ENCODE results near the gene SEMA6A.
A peak's percentile ranks its signal among the peaks of the same experiment; 100 is the strongest.
"Not testable (repeated sequence)": the region's sequence is repeated elsewhere in the genome, so short reads cannot be mapped to it uniquely, and the experiment has no call there.

Gene SEMA6A

GRCh38 chr5:116528519-116529234, 45.9 kb downstream of the SEMA6A start:
- no peaks in the 10 kb centered on the region for H3K36me3 ChIP-seq
- H3K27ac ChIP-seq: peak overlapping the region; percentile 60
- peak; percentile 70 for DNase-seq
- H3K27me3 ChIP-seq (ENCODE audit: insufficient read depth, low read depth, severe bottlenecking): no peaks in the 10 kb centered on the region
- peak overlapping the region; percentile 34 for H3K4me3 ChIP-seq (ENCODE audit: low read depth, low read length)
- TF ChIP-seq, protein P1, sequence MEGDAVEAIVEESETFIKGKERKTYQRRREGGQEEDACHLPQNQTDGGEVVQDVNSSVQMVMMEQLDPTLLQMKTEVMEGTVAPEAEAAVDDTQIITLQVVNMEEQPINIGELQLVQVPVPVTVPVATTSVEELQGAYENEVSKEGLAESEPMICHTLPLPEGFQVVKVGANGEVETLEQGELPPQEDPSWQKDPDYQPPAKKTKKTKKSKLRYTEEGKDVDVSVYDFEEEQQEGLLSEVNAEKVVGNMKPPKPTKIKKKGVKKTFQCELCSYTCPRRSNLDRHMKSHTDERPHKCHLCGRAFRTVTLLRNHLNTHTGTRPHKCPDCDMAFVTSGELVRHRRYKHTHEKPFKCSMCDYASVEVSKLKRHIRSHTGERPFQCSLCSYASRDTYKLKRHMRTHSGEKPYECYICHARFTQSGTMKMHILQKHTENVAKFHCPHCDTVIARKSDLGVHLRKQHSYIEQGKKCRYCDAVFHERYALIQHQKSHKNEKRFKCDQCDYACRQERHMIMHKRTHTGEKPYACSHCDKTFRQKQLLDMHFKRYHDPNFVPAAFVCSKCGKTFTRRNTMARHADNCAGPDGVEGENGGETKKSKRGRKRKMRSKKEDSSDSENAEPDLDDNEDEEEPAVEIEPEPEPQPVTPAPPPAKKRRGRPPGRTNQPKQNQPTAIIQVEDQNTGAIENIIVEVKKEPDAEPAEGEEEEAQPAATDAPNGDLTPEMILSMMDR (IDR thresholded peaks at IDR 0.05; ENCODE audit: low read depth, low read length): no peak
- no peaks in the 10 kb centered on the region for H3K9me3 ChIP-seq (ENCODE audit: severe bottlenecking)

DNA sequence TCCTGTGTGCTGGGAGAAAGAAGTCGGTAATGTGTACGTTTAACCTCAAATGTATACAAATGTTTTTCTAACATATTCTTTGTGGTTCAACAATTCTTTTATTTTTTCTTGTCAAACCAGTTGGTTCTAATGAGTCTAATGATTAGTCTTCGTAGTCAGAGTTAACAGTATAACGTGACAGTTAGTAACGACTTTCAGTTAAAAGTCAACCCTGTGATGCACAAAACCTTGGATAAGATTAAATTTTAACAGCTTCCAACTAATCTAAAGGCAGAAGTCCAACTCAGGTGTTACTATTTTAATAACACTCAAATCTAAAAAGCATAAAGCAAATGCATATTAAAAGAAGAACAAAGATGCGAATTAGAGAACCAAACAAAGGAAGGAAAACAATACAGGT, 47.0 kb downstream of the SEMA6A start:
- TF ChIP-seq, protein P1 (IDR thresholded peaks at IDR 0.05; ENCODE audit: low read depth, low read length): no peak

DNA sequence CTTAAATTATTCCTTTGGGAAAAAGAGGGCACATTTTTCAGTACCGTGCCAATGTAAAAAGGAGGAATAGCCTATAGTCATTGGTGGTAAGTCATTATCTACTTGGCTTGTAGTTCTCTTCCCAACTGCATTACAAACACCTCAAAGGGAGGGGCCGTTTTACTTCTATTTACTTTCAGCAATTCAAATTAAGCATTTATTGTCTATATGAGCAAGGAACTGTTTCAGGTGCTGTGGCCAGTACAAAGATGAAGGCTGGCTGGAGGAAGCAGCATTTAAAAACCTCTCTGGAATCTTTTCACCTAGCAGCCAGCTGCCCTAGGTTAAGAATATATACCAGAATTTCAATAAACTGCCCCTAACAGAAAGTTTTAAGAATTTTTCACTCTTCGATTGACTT, 48.9 kb downstream of the SEMA6A start:
- TF ChIP-seq, protein P1 (IDR thresholded peaks at IDR 0.05; ENCODE audit: low read depth, low read length): no peak
- DNase-seq: no peak
- Histone ChIP-seq H3K27me3 (ENCODE audit: insufficient read depth, low read depth, severe bottlenecking) (no peaks in the 10 kb centered on the region), H3K27ac (no peak overlapping the region), H3K9me3 (ENCODE audit: severe bottlenecking) (no peaks in the 10 kb centered on the region), H3K4me3 (ENCODE audit: low read depth, low read length) (no peak overlapping the region), H3K36me3 (no peaks in the 10 kb centered on the region)

More for the DNA sequence above, 47.0 kb downstream of the SEMA6A start:
- Histone ChIP-seq H3K9me3 (ENCODE audit: severe bottlenecking) (no peaks in the 10 kb centered on the region), H3K27me3 (ENCODE audit: insufficient read depth, low read depth, severe bottlenecking) (no peaks in the 10 kb centered on the region), H3K36me3 (no peaks in the 10 kb centered on the region), H3K27ac (no peak overlapping the region), H3K4me3 (ENCODE audit: low read depth, low read length) (no peak overlapping the region)
- no peak for DNase-seq

- DNase-seq: no peak
- TF ChIP-seq, protein P1 (IDR thresholded peaks at IDR 0.05; ENCODE audit: low read depth, low read length): no peak
- Histone ChIP-seq H3K4me3 (ENCODE audit: low read depth, low read length) (no peak overlapping the region), H3K36me3 (no peaks in the 10 kb centered on the region), H3K9me3 (ENCODE audit: severe bottlenecking) (no peaks in the 10 kb centered on the region), H3K27me3 (ENCODE audit: insufficient read depth, low read depth, severe bottlenecking) (no peaks in the 10 kb centered on the region), H3K27ac (no peak overlapping the region)
Measured at GRCh38 chr5:116524966-116525365, 49.7 kb downstream of the SEMA6A start.

GRCh38 chr5:116524051-116524904, 50.3 kb downstream of the SEMA6A start:
- DNase-seq: no peak

DNA sequence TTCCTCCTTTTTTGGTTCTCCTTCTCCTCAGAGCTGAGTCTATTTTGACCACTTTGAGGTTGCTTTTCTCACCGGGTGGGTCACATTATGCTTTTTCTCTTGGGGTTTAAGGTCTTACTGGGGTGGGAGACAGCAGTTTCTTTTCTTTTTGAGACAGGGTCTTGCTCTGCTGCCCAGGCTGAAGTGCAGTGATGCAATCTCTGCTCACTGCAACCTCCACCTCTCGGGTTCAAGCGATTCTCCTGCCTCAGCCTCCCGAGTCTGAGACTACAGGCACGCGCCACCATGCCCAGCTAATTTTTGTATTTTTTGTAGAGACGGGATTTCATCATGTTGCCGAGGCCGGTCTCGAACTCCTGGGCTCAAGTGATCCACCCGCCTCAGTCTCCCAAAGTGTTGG, 51.4 kb downstream of the SEMA6A start:
- not testable (repeated sequence) for H3K36me3 ChIP-seq; H3K27ac ChIP-seq; H3K27me3 ChIP-seq (ENCODE audit: insufficient read depth, low read depth, severe bottlenecking); H3K4me3 ChIP-seq (ENCODE audit: low read depth, low read length); H3K9me3 ChIP-seq (ENCODE audit: severe bottlenecking); DNase-seq

More at GRCh38 chr5:116524051-116524904, 50.3 kb downstream of the SEMA6A start:
- H3K36me3 ChIP-seq: no peaks in the 10 kb centered on the region
- H3K27ac ChIP-seq: no peak overlapping the region
- no peaks in the 10 kb centered on the region for H3K9me3 ChIP-seq (ENCODE audit: severe bottlenecking)
- TF ChIP-seq, protein P1 (IDR thresholded peaks at IDR 0.05; ENCODE audit: low read depth, low read length): no peak
- no peak overlapping the region for H3K4me3 ChIP-seq (ENCODE audit: low read depth, low read length)
- no peaks in the 10 kb centered on the region for H3K27me3 ChIP-seq (ENCODE audit: insufficient read depth, low read depth, severe bottlenecking)
